Naive thymus-derived CD8-positive, alpha-beta T cell (primary cell): ENCODE results near the gene RNASEH2B. TPM values are rescaled to one million over a fixed set of nuclear protein-coding genes. Genes with fewer than 3 reads are reported as not detected.

Experiments used
- ATAC-seq, 2 donors: fragments of 150-1000 bp; cut with Tn5 transposase in 1 of 2; sonication (Bioruptor Pico), chemical (Tn5 transposase) in 1 of 2; 1 replicate in 1 of 2; 2 replicates in 1 of 2; pipeline ENCODE4 v1.10.0; 2021; ENCODE audit warnings: mild to moderate bottlenecking in 2 of 2, moderate library complexity in 2 of 2
- POLR2A ChIA-PET: fragments of 350-600 bp; sonication (Branson Sonifier 250); formaldehyde crosslinking; loops from one replicate; lab custom pipeline; 2021; ENCODE audit warnings: antibody characterized with exemption; lab: Charles Lee
- DNase-seq, 10 donors: peaks; one replicate each; pipeline versions ENCODE4 v3.0.0 to v3.0.0-alpha.2; 2020 to 2022
- H3K27ac Mint-ChIP-seq, 10 donors: one replicate each; pipeline ENCODE4 v1.8.0; 2020 to 2022; ENCODE audit warnings: mild to moderate bottlenecking in 10 of 10, mixed read lengths in 10 of 10, moderate library complexity in 4 of 10, inconsistent platforms in 1 of 10
- H3K27me3 Mint-ChIP-seq, 5 donors: one replicate each; pipeline ENCODE4 v1.8.0; 2021 to 2022; ENCODE audit warnings: mixed read lengths in 5 of 5
- H3K36me3 Mint-ChIP-seq, 3 donors: one replicate each; pipeline ENCODE4 v1.8.0; 2020 to 2022; ENCODE audit warnings: mixed read lengths in 3 of 3, mild to moderate bottlenecking in 2 of 3, inconsistent platforms in 1 of 3
- H3K4me1 Mint-ChIP-seq, 4 donors: one replicate each; pipeline ENCODE4 v1.8.0; 2021 to 2022; ENCODE audit warnings: mixed read lengths in 4 of 4
- H3K4me3 Mint-ChIP-seq, 10 donors: one replicate each; pipeline ENCODE4 v1.8.0; 2020 to 2022; ENCODE audit warnings: mild to moderate bottlenecking in 10 of 10, mixed read lengths in 10 of 10, moderate library complexity in 6 of 10, inconsistent platforms in 1 of 10
- H3K9me3 Mint-ChIP-seq, 9 donors: one replicate each; pipeline ENCODE4 v1.8.0; 2020 to 2022; ENCODE audit warnings: mixed read lengths in 9 of 9, mild to moderate bottlenecking in 3 of 9, inconsistent platforms in 1 of 9, moderate library complexity in 1 of 9
- polyA plus RNA-seq, 3 donors: library from polyadenylated mRNA; unstranded; fragments of 300-500 nt; fragmentation: Illumina TruSeq; gene quantifications; one replicate each; pipeline ENCODE4 v1.2.3, GENCODE V29; 2021
- total RNA-seq, 8 experiments: library from RNA in 2 of 8; stranded (reverse) in 2 of 8; gene quantifications; one replicate each; pipeline ENCODE4 v1.2.3 and lab custom pipeline; 2021 to 2026

Gene RNASEH2B
- total and polyA plus RNA-seq, 5 experiments from 2014 or later = 78.5 to 118 (median 101) TPM

DNA sequence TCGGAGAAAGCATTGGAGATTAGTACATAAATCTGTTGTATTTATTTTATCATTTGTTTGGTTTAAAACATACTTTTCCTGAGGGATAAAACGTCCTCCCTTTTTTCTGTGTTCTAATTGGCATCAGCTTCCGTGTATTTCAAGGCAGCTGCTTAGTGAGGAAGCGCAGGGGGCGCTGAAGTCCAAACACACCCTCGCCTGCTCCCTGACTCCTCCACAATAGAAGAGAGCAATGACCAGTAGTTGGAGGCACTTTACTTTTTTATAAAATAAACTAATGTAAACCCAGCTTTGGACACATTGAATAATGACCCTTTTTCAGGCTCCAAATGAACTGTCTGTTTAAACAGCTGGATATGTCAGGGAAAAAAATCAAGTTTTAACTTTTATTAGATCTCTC, 79.9 kb downstream of the RNASEH2B start:
- POLR2A ChIA-PET = no interaction called here
- DNase-seq (no peak), ATAC-seq (no peak)
- Mint-ChIP-seq H3K4me3 (no peak overlapping the region), H3K27ac (peak overlapping the region in 1 of 10 donors; percentile 13), H3K4me1 (peaks cover 8 to 34% (median 28%) of the 10 kb centered on the region in 4 donors), H3K9me3 (peaks cover 0 to 10% (median 3%) of the 10 kb centered on the region in 9 donors), H3K36me3 (peaks cover under 1 to 4% (median 2%) of the 10 kb centered on the region in 3 donors), H3K27me3 (no peaks in the 10 kb centered on the region)

DNA sequence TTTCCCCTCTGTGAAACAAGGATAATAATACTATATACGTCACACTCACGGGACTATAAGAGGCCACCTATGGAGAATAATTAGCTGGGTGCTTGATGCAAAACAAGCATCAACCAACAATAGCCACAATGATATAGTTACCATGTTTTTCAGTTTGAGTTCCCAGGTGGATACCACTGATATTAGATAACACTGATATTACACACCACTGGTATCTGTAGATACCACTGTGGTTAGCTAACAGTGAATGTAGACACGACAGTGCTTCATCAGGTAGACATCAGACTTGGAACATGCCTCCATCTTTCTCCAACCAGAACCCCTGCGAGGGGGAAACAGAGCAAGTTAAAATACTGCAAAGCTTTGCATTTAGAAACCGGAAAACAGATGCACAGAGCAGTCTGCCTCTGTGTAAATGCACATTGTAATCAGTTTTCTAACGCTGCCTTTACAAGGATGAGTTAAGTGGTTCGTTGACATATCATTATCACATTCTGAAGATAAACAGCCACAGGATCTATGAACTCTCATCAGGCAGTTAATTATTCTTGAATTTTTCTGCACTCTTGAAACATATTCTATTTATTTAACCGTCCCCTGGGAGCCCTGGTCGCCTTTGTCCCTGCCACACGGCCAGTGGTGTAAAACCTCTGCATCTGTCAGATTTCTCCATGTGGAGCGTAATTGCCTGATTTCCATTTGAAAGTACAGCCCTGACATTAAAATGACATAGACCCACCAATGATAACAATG, 80.7 kb downstream of the RNASEH2B start:
- ATAC-seq (no peak), DNase-seq (no peak)
- peak overlapping the region in 6 of 10 donors; percentile 69 to 93 (median 80) for H3K27ac Mint-ChIP-seq
- POLR2A ChIA-PET = no interaction called here
- H3K27me3 Mint-ChIP-seq = no peaks in the 10 kb centered on the region
- H3K4me1 Mint-ChIP-seq = peaks cover 8 to 34% (median 28%) of the 10 kb centered on the region in 4 donors
- peaks cover 0 to 10% (median 3%) of the 10 kb centered on the region in 9 donors for H3K9me3 Mint-ChIP-seq
- peak overlapping the region in 3 of 10 donors; percentile 23 to 43 (median 39) for H3K4me3 Mint-ChIP-seq
- H3K36me3 Mint-ChIP-seq = peaks cover 2 to 4% (median 3%) of the 10 kb centered on the region in 3 donors

DNA sequence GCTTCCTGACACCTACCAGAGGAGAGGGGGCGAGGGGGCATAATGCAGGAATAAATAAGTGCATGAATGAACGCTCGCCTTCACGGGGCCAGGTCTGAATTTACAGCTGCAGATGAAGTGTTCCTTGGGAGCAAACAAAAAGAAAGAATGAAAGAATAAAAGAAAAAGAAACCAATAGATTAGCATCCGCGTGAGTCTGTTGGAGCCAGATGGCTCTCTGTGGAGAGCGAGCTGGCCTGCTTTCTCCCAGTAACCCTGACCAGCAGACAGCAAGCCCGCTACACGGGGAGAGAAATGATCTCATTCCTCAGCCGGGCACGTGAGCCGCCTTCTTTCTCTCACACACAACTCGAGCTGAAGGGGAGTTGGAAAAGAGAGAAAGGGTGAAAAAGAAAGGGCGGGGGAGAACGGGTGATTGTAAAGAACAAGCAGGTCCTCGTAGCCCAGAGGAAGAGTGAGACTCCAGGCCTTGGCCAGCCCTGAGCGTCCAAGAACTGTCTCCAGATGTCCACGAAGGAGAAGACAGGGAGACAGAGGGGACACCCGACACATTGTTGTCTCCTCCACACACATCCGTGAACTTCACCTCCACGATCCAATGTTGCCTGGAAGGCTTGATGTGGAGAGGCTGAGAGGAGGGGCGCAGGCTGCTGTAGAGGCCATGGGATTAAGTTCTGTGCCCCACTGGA, 81.4 kb downstream of the RNASEH2B start:
- DNase-seq = no peak
- POLR2A ChIA-PET = no interaction called here
- Mint-ChIP-seq H3K4me3 (peak overlapping the region in 3 of 10 donors; percentile 23 to 43 (median 39)), H3K27me3 (no peaks in the 10 kb centered on the region), H3K27ac (peak overlapping the region in 9 of 10 donors; percentile 66 to 93 (median 71)), H3K36me3 (peaks cover 2 to 4% (median 3%) of the 10 kb centered on the region in 3 donors), H3K9me3 (peaks cover 0 to 9% (median 3%) of the 10 kb centered on the region in 9 donors), H3K4me1 (peaks cover 8 to 34% (median 28%) of the 10 kb centered on the region in 4 donors)
- ATAC-seq = no peak

DNA sequence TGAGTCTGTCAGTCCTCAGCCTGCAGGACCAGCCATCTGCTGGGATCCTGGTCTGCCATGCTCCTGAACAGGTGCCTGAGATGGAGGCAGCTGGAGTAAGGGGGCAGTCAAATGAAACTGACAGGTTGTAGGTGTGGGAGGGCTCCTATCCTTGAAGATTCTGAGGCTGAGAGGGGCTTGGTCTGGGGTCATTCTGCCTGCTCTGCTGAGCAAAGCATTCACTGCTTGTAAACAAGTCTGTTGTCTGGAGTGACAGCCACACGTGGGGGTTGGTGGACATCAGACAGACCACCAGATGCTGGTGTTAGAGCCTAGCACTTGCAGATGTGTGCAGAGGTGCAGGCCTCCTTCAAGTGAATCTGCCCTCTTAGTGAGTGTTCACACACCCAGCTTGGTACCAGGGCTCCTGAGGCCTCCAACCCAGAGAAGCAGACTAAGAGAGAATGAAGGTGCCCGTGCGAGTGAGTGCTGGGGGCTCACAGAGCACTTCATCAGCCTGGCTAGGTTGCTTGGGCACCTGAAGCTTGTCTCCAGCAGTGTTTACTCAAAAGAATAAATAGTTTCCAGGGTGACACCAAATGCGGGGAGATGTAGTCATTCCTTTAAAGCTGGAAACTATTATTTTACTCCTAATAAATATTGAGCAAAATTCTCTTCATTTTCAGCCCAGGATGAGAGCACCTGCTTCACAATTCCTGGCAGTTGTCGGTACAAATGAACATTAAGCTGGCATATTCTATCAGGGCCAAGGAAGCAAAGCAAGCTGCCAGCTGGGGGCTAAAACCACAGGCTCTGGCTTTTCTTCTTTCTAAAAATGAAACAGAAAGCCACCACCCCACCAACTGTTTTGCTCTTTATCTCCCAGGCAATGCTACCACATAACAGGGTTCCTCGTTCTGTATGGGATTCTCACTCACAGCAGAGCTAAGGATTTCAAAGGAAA, 82.3 kb downstream of the RNASEH2B start:
- DNase-seq (peak in 4 of 10 donors; percentile 14 to 62 (median 32)), ATAC-seq (peak; percentile 73 to 78)
- peaks cover 0 to 9% (median 3%) of the 10 kb centered on the region in 9 donors for H3K9me3 Mint-ChIP-seq
- H3K27ac Mint-ChIP-seq = peak overlapping the region; percentile 39 to 93 (median 74)
- peaks cover 2 to 4% (median 3%) of the 10 kb centered on the region in 3 donors for H3K36me3 Mint-ChIP-seq
- H3K27me3 Mint-ChIP-seq = no peaks in the 10 kb centered on the region
- H3K4me1 Mint-ChIP-seq = peaks cover 8 to 34% (median 28%) of the 10 kb centered on the region in 4 donors
- POLR2A ChIA-PET = no interaction called here
- H3K4me3 Mint-ChIP-seq = peak overlapping the region; percentile 29 to 72 (median 62)

DNA sequence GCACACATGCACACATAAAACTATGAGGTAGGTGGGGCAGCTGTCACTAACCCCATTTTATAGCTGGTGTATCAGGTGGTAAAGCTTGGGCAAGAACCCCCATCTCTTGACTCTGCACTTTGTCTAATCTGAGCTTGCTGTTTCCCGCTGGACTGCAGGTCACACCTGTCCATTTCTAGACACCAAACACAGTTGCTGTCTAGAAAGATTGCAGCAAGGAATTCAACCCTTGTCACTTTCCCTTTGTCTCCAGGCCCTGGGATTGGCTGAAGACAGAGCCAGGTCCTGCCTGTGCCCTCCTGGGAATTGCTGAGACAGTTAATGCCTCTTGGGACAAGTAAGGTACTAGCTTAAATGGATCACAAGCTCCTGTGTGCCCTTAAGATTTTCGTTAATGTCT, 83.8 kb downstream of the RNASEH2B start:
- POLR2A ChIA-PET = no interaction called here
- H3K9me3 Mint-ChIP-seq = peaks cover 0 to 7% (median 3%) of the 10 kb centered on the region in 9 donors

DNA sequence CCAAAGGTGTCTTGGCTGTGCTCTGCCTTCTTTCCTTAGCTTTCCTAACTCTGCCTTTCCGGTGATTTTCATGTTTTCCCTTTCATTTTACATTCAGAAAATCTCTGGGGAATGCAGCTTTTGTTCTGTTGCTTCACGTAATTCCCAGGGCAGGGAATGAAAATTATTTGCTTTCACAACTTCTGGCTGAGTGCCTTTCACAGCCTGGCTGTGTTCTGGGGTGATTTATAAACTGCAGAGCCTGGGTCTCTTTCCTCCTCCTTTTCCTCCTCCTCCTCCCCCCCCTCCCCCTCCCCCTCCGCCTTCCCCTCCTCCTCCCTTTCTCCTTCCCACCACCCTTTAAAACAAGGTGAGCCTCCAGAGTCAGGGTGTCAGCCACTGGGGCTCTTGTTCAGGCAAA, 84.3 kb downstream of the RNASEH2B start:
- H3K36me3 Mint-ChIP-seq = peaks cover under 1 to 3% (median 2%) of the 10 kb centered on the region in 3 donors
- DNase-seq = no peak
- POLR2A ChIA-PET = no interaction called here

More for the DNA sequence above, 83.8 kb downstream of the RNASEH2B start:
- peak overlapping the region in 4 of 10 donors; percentile 7 to 70 (median 40) for H3K27ac Mint-ChIP-seq
- no peak for ATAC-seq
- peaks cover 8 to 34% (median 28%) of the 10 kb centered on the region in 4 donors for H3K4me1 Mint-ChIP-seq
- peaks cover 2 to 4% (median 3%) of the 10 kb centered on the region in 3 donors for H3K36me3 Mint-ChIP-seq
- H3K27me3 Mint-ChIP-seq = no peaks in the 10 kb centered on the region
- H3K4me3 Mint-ChIP-seq = no peak overlapping the region
- DNase-seq = no peak

DNA sequence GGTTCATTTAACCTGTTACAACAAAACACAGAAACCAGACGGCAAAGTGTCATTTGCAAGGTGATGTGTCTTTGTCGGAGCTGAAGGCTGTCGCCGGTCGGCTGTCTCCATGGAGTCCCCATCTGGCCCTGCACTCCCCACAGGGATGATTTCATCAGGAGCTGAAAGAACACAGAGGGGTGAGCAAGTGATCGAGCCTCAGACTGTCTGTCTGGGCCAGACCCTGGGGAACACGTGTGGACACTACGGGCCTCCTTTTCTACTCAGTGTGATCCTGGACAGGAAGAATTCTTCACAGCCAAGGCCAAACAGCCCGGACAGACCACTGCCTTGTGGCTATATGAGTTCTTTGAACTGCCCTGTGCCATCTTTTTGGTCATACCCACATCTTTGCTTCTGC, 85.1 kb downstream of the RNASEH2B start:
- no peaks in the 10 kb centered on the region for H3K27me3 Mint-ChIP-seq
- peaks cover 8 to 30% (median 28%) of the 10 kb centered on the region in 4 donors for H3K4me1 Mint-ChIP-seq
- DNase-seq = no peak
- H3K27ac Mint-ChIP-seq = no peak overlapping the region
- no peaks in the 10 kb centered on the region for H3K9me3 Mint-ChIP-seq
- ATAC-seq = no peak
- POLR2A ChIA-PET = no interaction called here
- H3K4me3 Mint-ChIP-seq = no peak overlapping the region
- H3K36me3 Mint-ChIP-seq = peaks cover 0 to 3% (median 2%) of the 10 kb centered on the region in 3 donors

More for the DNA sequence above, 84.3 kb downstream of the RNASEH2B start:
- Mint-ChIP-seq H3K4me1 (peaks cover 8 to 32% (median 28%) of the 10 kb centered on the region in 4 donors), H3K4me3 (no peak overlapping the region), H3K27ac (no peak overlapping the region), H3K9me3 (peaks cover 0 to 2% (median 0%) of the 10 kb centered on the region in 9 donors), H3K27me3 (no peaks in the 10 kb centered on the region)
- no peak for ATAC-seq

DNA sequence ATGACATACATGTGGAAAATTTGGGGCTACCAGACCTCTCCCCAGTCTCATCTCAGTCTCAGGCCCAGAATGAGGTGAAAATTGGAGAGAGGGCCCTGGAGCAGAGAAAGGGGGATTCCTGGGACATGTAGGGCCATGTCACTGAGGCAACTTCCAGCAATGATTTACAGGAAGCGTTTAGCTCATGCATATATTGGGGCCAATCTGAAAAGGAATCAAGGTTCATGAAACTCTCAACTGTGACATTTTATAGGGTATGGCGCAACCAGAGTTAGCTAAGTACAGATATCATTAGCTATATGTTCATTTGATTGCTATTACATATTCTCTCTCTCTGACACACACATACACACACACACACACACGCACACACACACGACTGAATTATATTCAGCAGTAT, 86.3 kb downstream of the RNASEH2B start:
- H3K4me1 Mint-ChIP-seq = peaks cover 6 to 26% (median 23%) of the 10 kb centered on the region in 4 donors
- ATAC-seq (no peak), DNase-seq (no peak)
- H3K27ac Mint-ChIP-seq = no peak overlapping the region
- H3K4me3 Mint-ChIP-seq = no peak overlapping the region
- H3K9me3 Mint-ChIP-seq = no peaks in the 10 kb centered on the region
- H3K27me3 Mint-ChIP-seq = no peaks in the 10 kb centered on the region
- H3K36me3 Mint-ChIP-seq = peaks cover 0 to 3% (median 2%) of the 10 kb centered on the region in 3 donors
- POLR2A ChIA-PET = no interaction called here

DNA sequence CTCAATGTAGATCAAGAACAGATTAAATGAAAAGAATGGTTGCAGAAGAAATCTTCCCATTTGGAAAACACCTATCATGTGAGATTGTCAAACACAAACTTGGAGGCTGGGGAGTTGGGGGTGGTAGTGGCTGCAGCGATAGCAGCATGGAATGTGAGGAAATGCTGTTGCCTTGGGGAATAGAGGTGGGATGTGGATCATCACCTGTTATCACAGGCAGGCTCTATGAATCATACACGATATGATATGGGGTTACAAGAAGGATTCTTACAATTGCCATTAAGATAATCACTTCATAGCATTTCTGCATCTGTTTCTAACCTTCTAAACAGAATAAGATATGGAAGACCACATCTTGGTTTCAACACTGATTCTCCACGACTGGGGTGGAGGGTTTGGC, 88.7 kb downstream of the RNASEH2B start:
- Mint-ChIP-seq H3K27ac (no peak overlapping the region), H3K4me1 (peaks cover 0 to 3% (median under 1%) of the 10 kb centered on the region in 4 donors), H3K9me3 (no peaks in the 10 kb centered on the region), H3K36me3 (peaks cover 0 to 3% (median 2%) of the 10 kb centered on the region in 3 donors), H3K4me3 (no peak overlapping the region), H3K27me3 (peaks cover 0 to 7% (median 0%) of the 10 kb centered on the region in 5 donors)
- ATAC-seq (no peak), DNase-seq (no peak)
- POLR2A ChIA-PET = no interaction called here

DNA sequence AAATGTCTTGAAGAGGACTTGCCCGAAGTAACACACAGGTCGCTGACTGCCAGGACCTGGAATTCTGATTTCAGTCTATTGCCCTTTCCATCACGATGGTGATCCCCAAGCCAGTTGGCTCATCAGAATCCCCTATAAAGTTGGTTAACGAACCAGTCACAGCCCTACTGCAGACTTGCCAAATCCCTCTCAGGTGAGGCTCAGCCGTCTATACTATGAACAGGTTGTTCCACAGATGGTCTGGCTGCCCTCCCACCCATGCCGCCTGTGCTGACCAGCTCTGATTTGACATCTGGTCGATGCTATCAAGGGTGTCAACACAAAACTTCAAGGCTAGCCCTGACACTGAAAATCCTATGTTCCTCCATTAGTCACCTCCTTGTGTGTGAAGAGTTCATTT, 90.0 kb downstream of the RNASEH2B start:
- POLR2A ChIA-PET = no interaction called here
- Mint-ChIP-seq H3K4me3 (no peak overlapping the region), H3K27ac (no peak overlapping the region), H3K27me3 (peaks cover 2 to 20% (median 7%) of the 10 kb centered on the region in 5 donors), H3K4me1 (peaks cover 0 to 3% (median 0%) of the 10 kb centered on the region in 4 donors), H3K36me3 (peaks cover 0 to under 1% (median 0%) of the 10 kb centered on the region in 3 donors), H3K9me3 (no peaks in the 10 kb centered on the region)
- ATAC-seq (no peak), DNase-seq (no peak)

DNA sequence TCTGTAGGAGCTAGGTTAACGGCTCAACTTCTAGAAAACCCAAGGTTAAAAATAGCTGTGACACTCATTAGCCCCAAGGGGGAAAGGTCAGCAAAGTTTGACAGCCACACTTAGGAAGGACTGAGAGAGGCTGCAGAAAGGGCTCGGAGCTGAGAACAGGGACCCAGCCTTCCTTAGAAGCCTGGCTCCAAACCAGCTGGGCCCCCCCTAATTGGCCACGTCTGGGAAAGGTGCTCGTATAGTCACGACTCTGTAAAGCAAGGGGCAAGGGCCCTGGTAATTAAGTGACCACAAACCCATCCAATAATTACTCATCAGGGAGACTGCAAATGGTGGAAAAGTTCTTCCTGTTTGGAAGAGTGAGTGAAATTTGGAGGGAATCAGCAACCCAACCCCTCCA, 90.5 kb downstream of the RNASEH2B start:
- no peaks in the 10 kb centered on the region for H3K36me3 Mint-ChIP-seq
- no peak overlapping the region for H3K4me3 Mint-ChIP-seq
- peaks cover 2 to 22% (median 9%) of the 10 kb centered on the region in 5 donors for H3K27me3 Mint-ChIP-seq
- no peak overlapping the region for H3K27ac Mint-ChIP-seq
- peaks cover 0 to 3% (median 0%) of the 10 kb centered on the region in 4 donors for H3K4me1 Mint-ChIP-seq
- ATAC-seq (no peak), DNase-seq (no peak)
- no peaks in the 10 kb centered on the region for H3K9me3 Mint-ChIP-seq
- POLR2A ChIA-PET = no interaction called here
